ACC112 (cell line): Measurements from ENCODE around the gene HMOX1.

Experiments
- H2AFZ ChIP-seq: fragments of 200-600 bp; sonication (generic); one replicate; pipeline ENCODE4 v1.6.0; 2017; ENCODE audit warnings: antibody characterized with exemption, low read length; ENCODE audit not compliant: unreplicated experiment
- H3K27ac ChIP-seq: fragments of 200-600 bp; sonication (generic); 2 replicates; pipeline ENCODE4 v1.5.1; 2014; ENCODE audit warnings: low read depth, mild to moderate bottlenecking, antibody characterized with exemption, low read length, moderate library complexity
- H3K27me3 ChIP-seq: fragments of 200-600 bp; sonication (generic); 2 replicates; pipeline ENCODE4 v1.6.1; 2014; ENCODE audit warnings: mild to moderate bottlenecking, antibody characterized with exemption, low read length, moderate library complexity, mixed read lengths; ENCODE audit not compliant: insufficient read depth
- H3K36me3 ChIP-seq: fragments of 200-600 bp; sonication (generic); 2 replicates; pipeline ENCODE4 v1.6.1; 2016; ENCODE audit warnings: mild to moderate bottlenecking, antibody characterized with exemption, low read length, moderate library complexity, mixed read lengths; ENCODE audit not compliant: insufficient read depth
- H3K4me1 ChIP-seq: fragments of 200-600 bp; sonication (generic); one replicate; pipeline ENCODE4 v1.6.1; 2016; ENCODE audit warnings: low read length, mixed read lengths; ENCODE audit not compliant: insufficient read depth, unreplicated experiment, control insufficient read depth
- H3K4me3 ChIP-seq: fragments of 200-600 bp; sonication (generic); 2 replicates; pipeline ENCODE4 v1.5.1; 2014; ENCODE audit warnings: mild to moderate bottlenecking, low read depth, low read length
- H3K79me2 ChIP-seq: fragments of 200-600 bp; sonication (generic); one replicate; pipeline ENCODE4 v1.6.0; 2016; ENCODE audit warnings: low read length; ENCODE audit not compliant: control insufficient read depth, unreplicated experiment, insufficient read depth

HMOX1 gene

DNA sequence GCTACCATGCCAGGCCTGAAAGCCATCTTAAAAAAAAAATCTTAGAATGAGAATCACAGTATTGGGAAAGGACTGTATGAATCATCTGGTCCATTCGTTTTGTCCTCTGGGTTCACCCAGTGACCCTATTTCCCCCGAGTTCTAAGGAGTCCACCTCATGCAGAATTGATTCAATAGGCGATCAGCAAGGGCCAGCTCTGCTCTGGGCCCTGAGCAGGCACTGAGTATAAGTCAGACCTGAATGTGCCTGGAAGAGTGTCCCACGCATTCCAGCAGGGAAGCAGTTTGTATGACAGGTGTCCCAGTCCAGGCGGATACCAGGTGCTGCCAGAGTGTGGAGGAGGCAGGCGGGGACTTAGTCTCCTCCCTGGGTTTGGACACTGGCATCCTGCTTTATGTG is 883 bp upstream of the HMOX1 start:
- 0 out of 2 replicates have a peak overlapping the region, but pooled peaks have one; percentile 97 for H3K4me3 ChIP-seq

DNA sequence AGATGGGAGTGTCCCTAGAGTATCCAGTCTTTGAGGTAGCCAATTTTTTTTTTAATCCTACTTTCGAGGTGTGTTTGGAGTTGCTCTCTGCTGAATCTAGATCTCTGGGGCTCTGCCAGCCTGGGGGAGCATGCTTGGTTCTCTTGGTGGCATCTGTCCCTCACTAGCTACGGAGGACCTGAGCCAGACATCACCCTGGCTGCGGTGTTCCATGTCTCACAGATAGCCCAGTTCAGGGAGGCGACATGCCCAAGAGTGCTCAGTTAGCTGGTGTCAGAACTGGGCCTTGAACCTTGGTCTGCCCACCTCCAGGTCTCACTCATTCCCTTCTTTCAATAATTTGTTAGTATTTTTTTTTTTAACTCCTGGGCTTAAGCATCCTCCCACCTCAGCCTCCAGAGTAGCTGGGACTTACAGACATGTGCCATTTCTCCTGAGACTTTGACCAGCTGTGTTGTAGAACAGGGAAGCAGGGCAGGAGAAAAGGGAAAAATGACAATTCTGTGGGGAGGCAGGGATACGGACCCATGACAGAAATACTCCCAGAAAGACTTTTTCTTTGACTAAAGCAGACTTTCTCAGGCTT is 621 bp downstream of the HMOX1 start:
- Histone ChIP-seq H2AFZ (peak overlapping the region; percentile 89), H3K4me1 (peaks cover 35% of the 10 kb centered on the region), H3K27me3 (no peaks in the 10 kb centered on the region), H3K4me3 (peak overlapping the region; percentile 97), H3K36me3 (peaks cover 8% of the 10 kb centered on the region; the same call in 1 of the 2 replicates), H3K79me2 (peaks cover 22% of the 10 kb centered on the region), H3K27ac (peak overlapping the region; percentile 68)

More for the DNA sequence above, 883 bp upstream of the HMOX1 start:
- H3K79me2 ChIP-seq: peaks cover 20% of the 10 kb centered on the region
- no peak overlapping the region for H2AFZ ChIP-seq
- H3K27ac ChIP-seq: peak overlapping the region; percentile 68; the same call in 1 of the 2 replicates
- H3K27me3 ChIP-seq: no peaks in the 10 kb centered on the region
- peaks cover 44% of the 10 kb centered on the region for H3K4me1 ChIP-seq
- peaks cover 8% of the 10 kb centered on the region; the same call in 1 of the 2 replicates for H3K36me3 ChIP-seq

DNA sequence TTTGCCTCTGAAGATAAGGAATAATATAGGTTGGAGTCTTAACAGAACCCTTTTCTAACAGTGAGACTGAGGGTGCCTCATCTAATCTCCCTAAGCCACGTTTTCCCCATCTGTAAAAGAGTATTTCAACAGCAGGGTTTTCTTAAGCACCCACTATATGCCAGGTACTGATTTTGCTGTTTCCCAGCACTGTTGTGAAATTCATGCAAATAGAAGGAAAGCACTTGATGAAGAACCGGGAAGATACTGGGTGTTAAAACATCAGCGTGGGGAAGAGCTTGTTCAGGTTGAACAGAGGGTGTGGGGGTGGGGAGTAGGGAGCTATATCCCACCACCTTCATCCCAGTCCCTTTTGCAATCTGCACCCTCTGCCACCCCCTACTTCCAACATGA is 2.8 kb downstream of the HMOX1 start:
- Histone ChIP-seq H2AFZ (no peak overlapping the region), H3K79me2 (peaks cover 22% of the 10 kb centered on the region), H3K4me3 (peak overlapping the region; percentile 51), H3K27ac (no peak overlapping the region), H3K27me3 (no peaks in the 10 kb centered on the region), H3K36me3 (peaks cover 8% of the 10 kb centered on the region; the same call in 1 of the 2 replicates), H3K4me1 (peaks cover 19% of the 10 kb centered on the region)

DNA sequence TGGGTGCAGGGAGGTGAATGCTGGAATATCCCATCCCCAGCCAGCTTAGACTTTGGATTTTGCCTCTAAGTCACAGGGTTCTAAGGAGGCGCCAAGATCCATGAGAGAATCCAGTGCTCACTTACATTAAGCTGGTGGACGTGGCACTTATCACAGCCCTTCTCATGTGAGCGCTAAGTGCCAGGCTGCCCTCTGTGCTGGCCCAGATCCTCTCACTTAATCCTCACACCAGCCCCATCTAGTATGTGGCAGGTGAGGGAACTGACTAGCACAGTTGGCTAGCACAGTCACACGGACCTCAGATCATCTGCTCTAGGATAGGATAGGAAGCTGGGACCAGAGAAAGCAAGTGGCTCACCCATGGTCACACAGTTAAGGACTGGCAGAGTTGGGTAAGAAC is 3.6 kb downstream of the HMOX1 start:
- Histone ChIP-seq H3K4me1 (peaks cover 19% of the 10 kb centered on the region), H3K27me3 (no peaks in the 10 kb centered on the region), H2AFZ (no peak overlapping the region), H3K79me2 (peaks cover 22% of the 10 kb centered on the region), H3K4me3 (no peak overlapping the region), H3K27ac (no peak overlapping the region), H3K36me3 (peaks cover 8% of the 10 kb centered on the region; the same call in 1 of the 2 replicates)

DNA sequence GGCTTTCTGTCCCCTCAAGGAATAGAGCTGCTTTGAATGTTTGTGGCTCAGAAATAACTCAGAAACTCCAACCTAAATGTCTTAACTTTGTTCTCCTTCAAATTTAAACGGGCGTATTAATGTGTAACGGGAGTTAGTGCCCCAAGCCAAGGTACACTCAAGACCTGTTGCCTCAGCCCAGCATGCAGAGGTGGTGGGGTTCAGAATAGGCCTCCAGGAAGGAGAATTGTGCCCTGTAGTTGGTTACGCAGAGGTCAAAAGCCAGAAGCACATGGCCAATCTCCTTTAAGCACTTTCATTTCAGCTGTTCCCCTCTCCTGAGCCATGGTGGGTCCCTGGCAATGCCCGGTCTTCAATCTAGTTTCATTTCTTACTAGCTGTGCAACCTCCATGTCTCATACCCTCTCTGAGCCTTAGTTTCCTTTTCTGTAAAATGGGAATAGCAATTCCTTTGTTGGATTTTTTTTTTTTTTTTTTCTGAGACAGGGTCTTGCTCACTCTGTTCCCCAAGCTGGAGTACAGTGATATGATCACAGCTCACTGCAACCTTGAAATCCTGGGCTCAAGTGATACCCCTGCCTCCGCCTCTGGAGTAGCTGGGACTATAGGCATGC is 4.2 kb downstream of the HMOX1 start:
- Histone ChIP-seq H3K27ac (no peak overlapping the region), H3K4me3 (no peak overlapping the region), H3K27me3 (no peaks in the 10 kb centered on the region), H3K4me1 (peaks cover 14% of the 10 kb centered on the region), H3K79me2 (peaks cover 22% of the 10 kb centered on the region), H2AFZ (no peak overlapping the region), H3K36me3 (peaks cover 8% of the 10 kb centered on the region; the same call in 1 of the 2 replicates)

DNA sequence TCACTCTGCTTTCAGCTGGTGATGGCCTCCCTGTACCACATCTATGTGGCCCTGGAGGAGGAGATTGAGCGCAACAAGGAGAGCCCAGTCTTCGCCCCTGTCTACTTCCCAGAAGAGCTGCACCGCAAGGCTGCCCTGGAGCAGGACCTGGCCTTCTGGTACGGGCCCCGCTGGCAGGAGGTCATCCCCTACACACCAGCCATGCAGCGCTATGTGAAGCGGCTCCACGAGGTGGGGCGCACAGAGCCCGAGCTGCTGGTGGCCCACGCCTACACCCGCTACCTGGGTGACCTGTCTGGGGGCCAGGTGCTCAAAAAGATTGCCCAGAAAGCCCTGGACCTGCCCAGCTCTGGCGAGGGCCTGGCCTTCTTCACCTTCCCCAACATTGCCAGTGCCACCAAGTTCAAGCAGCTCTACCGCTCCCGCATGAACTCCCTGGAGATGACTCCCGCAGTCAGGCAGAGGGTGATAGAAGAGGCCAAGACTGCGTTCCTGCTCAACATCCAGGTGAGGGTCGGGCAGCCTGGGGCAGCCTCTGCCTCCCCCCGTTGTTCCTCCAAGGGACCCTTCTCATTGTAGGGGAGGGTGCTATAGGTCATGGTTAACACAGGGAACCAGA is 5.9 kb downstream of the HMOX1 start:
- peaks cover 15% of the 10 kb centered on the region for H3K79me2 ChIP-seq
- H3K27me3 ChIP-seq: no peaks in the 10 kb centered on the region
- H3K4me1 ChIP-seq: peaks cover 8% of the 10 kb centered on the region
- H3K27ac ChIP-seq: no peak overlapping the region
- H2AFZ ChIP-seq: no peak overlapping the region
- no peak overlapping the region for H3K4me3 ChIP-seq
- H3K36me3 ChIP-seq: peaks cover 8% of the 10 kb centered on the region; the same call in 1 of the 2 replicates

DNA sequence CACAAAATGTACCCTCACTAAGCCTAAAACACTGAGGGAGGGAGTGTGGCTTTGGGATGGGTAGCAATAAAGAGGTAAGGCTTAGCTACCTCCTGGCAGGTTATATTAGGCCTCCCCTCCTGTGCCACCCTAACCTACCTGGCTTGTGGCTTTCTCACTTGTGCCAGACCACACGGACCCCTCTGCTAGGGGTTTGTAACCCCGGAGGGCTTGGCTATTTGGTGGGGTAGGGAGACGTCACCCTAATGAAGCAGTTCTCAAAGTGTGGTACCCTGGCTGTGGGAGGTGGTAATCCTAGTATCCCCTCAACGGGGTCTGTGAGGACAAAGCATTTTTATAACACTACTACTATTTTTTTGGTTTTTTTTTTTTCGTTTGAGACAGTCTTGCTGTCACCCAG is 10.0 kb downstream of the HMOX1 start:
- no peaks in the 10 kb centered on the region for H3K36me3 ChIP-seq
- no peak overlapping the region for H3K27ac ChIP-seq
- peaks cover 4% of the 10 kb centered on the region for H3K4me1 ChIP-seq
- H3K27me3 ChIP-seq: no peaks in the 10 kb centered on the region
- H3K79me2 ChIP-seq: no peaks in the 10 kb centered on the region
- no peak overlapping the region for H2AFZ ChIP-seq
- no peak overlapping the region for H3K4me3 ChIP-seq

DNA sequence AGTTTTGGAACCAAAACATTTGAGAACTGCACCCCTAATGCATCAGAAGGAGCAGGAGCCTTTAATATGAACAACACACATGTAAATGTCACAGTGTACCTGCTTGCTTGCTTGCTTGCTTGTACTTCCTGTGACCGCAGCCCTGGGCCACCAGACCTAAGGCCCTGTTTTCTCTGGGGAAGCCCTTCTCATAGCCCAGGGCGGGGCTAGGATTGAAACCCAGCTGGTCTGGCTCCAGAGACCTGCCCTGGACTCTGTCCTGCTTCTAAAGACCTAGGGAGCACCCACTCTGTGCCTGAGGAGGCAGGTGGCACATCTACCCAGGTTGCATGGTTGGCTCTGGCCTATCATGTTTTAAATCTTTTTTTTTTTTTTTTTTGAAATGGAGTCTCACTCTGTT is 11.5 kb downstream of the HMOX1 start:
- Histone ChIP-seq H3K4me3 (no peak overlapping the region), H3K27ac (no peak overlapping the region), H2AFZ (no peak overlapping the region), H3K79me2 (no peaks in the 10 kb centered on the region), H3K36me3 (no peaks in the 10 kb centered on the region), H3K4me1 (peaks cover 4% of the 10 kb centered on the region), H3K27me3 (no peaks in the 10 kb centered on the region)

DNA sequence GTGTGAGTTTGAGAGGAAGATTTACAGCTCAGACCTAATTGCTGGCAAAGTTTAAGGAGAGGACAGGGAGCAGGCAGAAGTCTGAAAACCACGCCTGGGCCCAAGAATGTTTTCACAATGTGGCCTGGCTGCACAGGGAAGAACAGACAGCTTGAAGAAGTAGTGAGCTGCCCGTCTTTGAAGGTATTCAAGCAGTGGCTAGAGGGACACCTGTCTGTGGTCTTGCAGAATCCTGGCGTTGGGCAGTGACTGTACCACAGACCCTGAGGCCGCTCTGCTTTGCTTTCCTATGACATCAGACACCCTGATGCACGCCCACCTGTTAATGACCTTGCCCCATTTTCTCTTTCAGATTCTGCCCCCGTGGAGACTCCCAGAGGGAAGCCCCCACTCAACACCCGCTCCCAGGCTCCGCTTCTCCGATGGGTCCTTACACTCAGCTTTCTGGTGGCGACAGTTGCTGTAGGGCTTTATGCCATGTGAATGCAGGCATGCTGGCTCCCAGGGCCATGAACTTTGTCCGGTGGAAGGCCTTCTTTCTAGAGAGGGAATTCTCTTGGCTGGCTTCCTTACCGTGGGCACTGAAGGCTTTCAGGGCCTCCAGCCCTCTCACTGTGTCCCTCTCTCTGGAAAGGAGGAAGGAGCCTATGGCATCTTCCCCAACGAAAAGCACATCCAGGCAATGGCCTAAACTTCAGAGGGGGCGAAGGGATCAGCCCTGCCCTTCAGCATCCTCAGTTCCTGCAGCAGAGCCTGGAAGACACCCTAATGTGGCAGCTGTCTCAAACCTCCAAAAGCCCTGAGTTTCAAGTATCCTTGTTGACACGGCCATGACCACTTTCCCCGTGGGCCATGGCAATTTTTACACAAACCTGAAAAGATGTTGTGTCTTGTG is 12.5 kb downstream of the HMOX1 start:
- no peaks in the 10 kb centered on the region for H3K79me2 ChIP-seq
- H3K27ac ChIP-seq: no peak overlapping the region; the same call in 1 of the 2 replicates
- H2AFZ ChIP-seq: no peak overlapping the region
- no peaks in the 10 kb centered on the region for H3K36me3 ChIP-seq
- peaks cover 4% of the 10 kb centered on the region for H3K4me1 ChIP-seq
- no peak overlapping the region for H3K4me3 ChIP-seq
- no peaks in the 10 kb centered on the region for H3K27me3 ChIP-seq

DNA sequence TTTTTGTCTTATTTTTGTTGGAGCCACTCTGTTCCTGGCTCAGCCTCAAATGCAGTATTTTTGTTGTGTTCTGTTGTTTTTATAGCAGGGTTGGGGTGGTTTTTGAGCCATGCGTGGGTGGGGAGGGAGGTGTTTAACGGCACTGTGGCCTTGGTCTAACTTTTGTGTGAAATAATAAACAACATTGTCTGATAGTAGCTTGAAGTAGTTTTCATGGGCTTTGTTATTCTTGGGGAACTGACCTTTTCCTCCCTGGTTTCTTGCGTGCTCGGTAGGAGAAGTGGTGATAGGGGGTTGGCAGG is 13.1 kb downstream of the HMOX1 start:
- no peak overlapping the region for H3K27ac ChIP-seq
- H3K79me2 ChIP-seq: no peaks in the 10 kb centered on the region
- no peaks in the 10 kb centered on the region for H3K36me3 ChIP-seq
- H2AFZ ChIP-seq: no peak overlapping the region
- H3K27me3 ChIP-seq: no peaks in the 10 kb centered on the region
- peaks cover 4% of the 10 kb centered on the region for H3K4me1 ChIP-seq
- H3K4me3 ChIP-seq: no peak overlapping the region
